GM18909 (cell line): ENCODE results near the gene GLG1.
"Not testable (repeated sequence)": the region's sequence is repeated elsewhere in the genome, so short reads cannot be mapped to it uniquely, and the experiment has no call there.

ENCODE experiments used
- ATAC-seq: cut with Tn5 transposase; IDR thresholded peaks from one replicate; pipeline ENCODE4 v1.9.1; 2021; ENCODE audit warnings: mild to moderate bottlenecking; ENCODE audit not compliant: unreplicated experiment, poor library complexity

GLG1 gene

GRCh38 chr16:74606521-74607309 lies at the start of gene GLG1:
Gene GLG1 (minus strand): TSS chr16:74607114. CDS start chr16:74607094, 20 bp downstream.
- ATAC-seq = peak; percentile 97

GRCh38 chr16:74654536-74655050 lies 47.7 kb upstream of the GLG1 start:
- no peak for ATAC-seq

GRCh38 chr16:74652883-74653282 lies 46.0 kb upstream of the GLG1 start:
- not testable (repeated sequence) for ATAC-seq

- ATAC-seq = no peak
These were observed 45.3 kb upstream of the GLG1 start for GRCh38 chr16:74652249-74652648.

- ATAC-seq = no peak
These were observed 44.9 kb upstream of the GLG1 start for GRCh38 chr16:74651841-74652240.

- no peak for ATAC-seq
These were observed 44.2 kb upstream of the GLG1 start for GRCh38 chr16:74650966-74651567.

GRCh38 chr16:74649839-74650504 lies 43.1 kb upstream of the GLG1 start:
- no peak for ATAC-seq

- no peak for ATAC-seq
These were observed 35.1 kb upstream of the GLG1 start for GRCh38 chr16:74641969-74642368.

GRCh38 chr16:74637742-74638453 lies 31.0 kb upstream of the GLG1 start:
- no peak for ATAC-seq

GRCh38 chr16:74635303-74635702 lies 28.4 kb upstream of the GLG1 start:
- ATAC-seq = no peak

- no peak for ATAC-seq
These were observed 26.8 kb upstream of the GLG1 start for GRCh38 chr16:74633686-74634085.

GRCh38 chr16:74627506-74628220 lies 20.7 kb upstream of the GLG1 start:
- ATAC-seq = no peak

- ATAC-seq = no peak
These were observed 20.0 kb upstream of the GLG1 start for GRCh38 chr16:74626741-74627416.

GRCh38 chr16:74625500-74626350 lies 18.8 kb upstream of the GLG1 start:
- no peak for ATAC-seq

GRCh38 chr16:74623839-74624235 lies 16.9 kb upstream of the GLG1 start:
- ATAC-seq = no peak

GRCh38 chr16:74623214-74623838 lies 16.4 kb upstream of the GLG1 start:
- no peak for ATAC-seq

- no peak for ATAC-seq
These were observed 15.1 kb upstream of the GLG1 start for GRCh38 chr16:74622005-74622404.

- ATAC-seq = no peak
These were observed 10.4 kb upstream of the GLG1 start for GRCh38 chr16:74617206-74617788.
